Osteocyte (in vitro differentiated cells): ENCODE data around the gene OSBPL6. TPM values are rescaled to one million over a fixed set of nuclear protein-coding genes. Genes with fewer than 3 reads are reported as not detected.
"Not testable (repeated sequence)": the region's sequence is repeated elsewhere in the genome, so short reads cannot be mapped to it uniquely, and the experiment has no call there.

Experiments
- DNase-seq: peaks from one replicate; pipeline ENCODE4 v3.0.0; 2021; ENCODE audit warnings: mixed read lengths; ENCODE audit not compliant: unreplicated experiment; ENCODE audit errors: extremely low spot score
- H3K27ac Mint-ChIP-seq: one replicate; pipeline ENCODE4 v1.8.0; 2021; ENCODE audit warnings: mild to moderate bottlenecking, mixed read lengths; ENCODE audit not compliant: unreplicated experiment
- H3K27me3 Mint-ChIP-seq: one replicate; pipeline ENCODE4 v1.8.0; 2021; ENCODE audit warnings: mixed read lengths; ENCODE audit not compliant: unreplicated experiment
- H3K36me3 Mint-ChIP-seq: one replicate; pipeline ENCODE4 v1.8.0; 2021; ENCODE audit warnings: mixed read lengths; ENCODE audit not compliant: unreplicated experiment
- H3K4me1 Mint-ChIP-seq: one replicate; pipeline ENCODE4 v1.8.0; 2021; ENCODE audit warnings: mixed read lengths; ENCODE audit not compliant: unreplicated experiment
- H3K4me3 Mint-ChIP-seq: one replicate; pipeline ENCODE4 v1.8.0; 2021; ENCODE audit warnings: mild to moderate bottlenecking, moderate library complexity, mixed read lengths; ENCODE audit not compliant: unreplicated experiment
- H3K9me3 Mint-ChIP-seq: one replicate; pipeline ENCODE4 v1.8.0; 2021; ENCODE audit warnings: mixed read lengths; ENCODE audit not compliant: unreplicated experiment
- total RNA-seq: library from RNA; stranded (reverse); gene quantifications from 2 replicates; pipeline ENCODE4 v1.2.1, GENCODE V29; 2021
- TF ChIP-seq, protein P1 (sequence below): fragments of 200-600 bp; sonication (generic); IDR thresholded peaks from 2 replicates; pipeline ENCODE4 v1.5.0; 2021; ENCODE audit warnings: antibody characterized with exemption, mild to moderate bottlenecking, moderate library complexity

The OSBPL6 gene
- total RNA-seq, 1 donor from 2014 or later: 3.9 TPM

DNA sequence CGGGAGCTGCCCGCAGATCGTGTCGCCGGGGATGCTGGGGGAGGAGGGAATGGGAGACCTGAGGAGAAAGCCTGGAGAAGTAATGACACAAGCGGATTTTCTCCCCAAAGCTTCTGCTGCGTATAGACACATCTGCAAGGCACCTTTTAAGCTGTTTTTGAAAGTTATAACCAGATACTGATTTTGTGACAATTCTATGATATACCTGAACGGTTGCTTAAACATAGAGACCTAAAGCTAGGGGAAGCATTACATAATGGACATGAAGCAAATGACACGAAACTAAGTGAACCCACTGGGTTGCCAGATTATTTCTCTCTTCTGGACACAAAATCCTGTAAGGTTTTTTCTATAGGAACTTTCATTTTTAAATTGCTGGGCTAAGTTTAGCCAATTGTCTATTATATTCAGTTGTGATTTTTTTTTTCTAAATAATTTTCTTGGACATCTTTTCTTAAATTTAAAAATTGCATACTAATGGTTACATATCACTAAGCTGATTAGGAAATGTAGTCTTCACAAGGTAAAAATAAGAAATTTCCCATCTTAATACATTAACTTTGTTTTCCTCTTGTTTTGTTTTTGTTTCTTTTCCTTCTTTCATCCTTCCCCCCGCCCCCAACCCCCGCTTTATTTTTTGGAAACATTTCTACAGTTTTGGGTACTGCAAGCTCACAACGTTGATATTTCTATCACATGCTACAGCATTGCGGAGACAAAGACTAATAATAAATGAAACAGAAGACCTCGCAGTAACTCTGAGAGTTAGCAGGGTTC is 1.3 kb downstream of the OSBPL6 start:
- H3K4me1 Mint-ChIP-seq: peaks cover 15% of the 10 kb centered on the region
- no peaks in the 10 kb centered on the region for H3K36me3 Mint-ChIP-seq
- no peak for DNase-seq
- H3K4me3 Mint-ChIP-seq: peak overlapping the region; percentile 86
- peaks cover 8% of the 10 kb centered on the region for H3K27me3 Mint-ChIP-seq
- TF ChIP-seq, protein P1, sequence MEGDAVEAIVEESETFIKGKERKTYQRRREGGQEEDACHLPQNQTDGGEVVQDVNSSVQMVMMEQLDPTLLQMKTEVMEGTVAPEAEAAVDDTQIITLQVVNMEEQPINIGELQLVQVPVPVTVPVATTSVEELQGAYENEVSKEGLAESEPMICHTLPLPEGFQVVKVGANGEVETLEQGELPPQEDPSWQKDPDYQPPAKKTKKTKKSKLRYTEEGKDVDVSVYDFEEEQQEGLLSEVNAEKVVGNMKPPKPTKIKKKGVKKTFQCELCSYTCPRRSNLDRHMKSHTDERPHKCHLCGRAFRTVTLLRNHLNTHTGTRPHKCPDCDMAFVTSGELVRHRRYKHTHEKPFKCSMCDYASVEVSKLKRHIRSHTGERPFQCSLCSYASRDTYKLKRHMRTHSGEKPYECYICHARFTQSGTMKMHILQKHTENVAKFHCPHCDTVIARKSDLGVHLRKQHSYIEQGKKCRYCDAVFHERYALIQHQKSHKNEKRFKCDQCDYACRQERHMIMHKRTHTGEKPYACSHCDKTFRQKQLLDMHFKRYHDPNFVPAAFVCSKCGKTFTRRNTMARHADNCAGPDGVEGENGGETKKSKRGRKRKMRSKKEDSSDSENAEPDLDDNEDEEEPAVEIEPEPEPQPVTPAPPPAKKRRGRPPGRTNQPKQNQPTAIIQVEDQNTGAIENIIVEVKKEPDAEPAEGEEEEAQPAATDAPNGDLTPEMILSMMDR: no peak
- peak overlapping the region; percentile 59 for H3K27ac Mint-ChIP-seq
- no peaks in the 10 kb centered on the region for H3K9me3 Mint-ChIP-seq

DNA sequence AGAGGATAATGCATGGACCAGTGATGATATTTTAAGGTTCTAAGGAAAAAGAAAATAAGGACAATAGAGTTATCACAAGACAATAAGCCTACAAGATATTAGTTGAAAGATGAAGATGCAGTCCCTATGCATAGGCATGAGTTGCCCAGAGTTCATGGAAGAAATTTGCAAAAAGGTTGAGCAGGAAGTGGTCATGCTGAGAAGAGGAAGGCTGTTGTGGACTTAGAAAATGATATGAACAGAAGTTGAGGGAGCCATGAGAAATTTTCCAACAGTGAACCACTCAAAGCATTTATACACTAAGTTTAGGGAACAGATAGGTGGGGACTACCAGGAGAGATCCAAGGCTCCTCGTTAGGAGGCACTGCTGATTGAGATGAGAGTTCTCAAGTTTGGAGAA is 3.5 kb downstream of the OSBPL6 start:
- no peak for DNase-seq
- Mint-ChIP-seq H3K27me3 (no peaks in the 10 kb centered on the region), H3K9me3 (no peaks in the 10 kb centered on the region), H3K27ac (no peak overlapping the region), H3K4me1 (peaks cover 15% of the 10 kb centered on the region), H3K4me3 (no peak overlapping the region), H3K36me3 (no peaks in the 10 kb centered on the region)
- TF ChIP-seq, protein P1: no peak

DNA sequence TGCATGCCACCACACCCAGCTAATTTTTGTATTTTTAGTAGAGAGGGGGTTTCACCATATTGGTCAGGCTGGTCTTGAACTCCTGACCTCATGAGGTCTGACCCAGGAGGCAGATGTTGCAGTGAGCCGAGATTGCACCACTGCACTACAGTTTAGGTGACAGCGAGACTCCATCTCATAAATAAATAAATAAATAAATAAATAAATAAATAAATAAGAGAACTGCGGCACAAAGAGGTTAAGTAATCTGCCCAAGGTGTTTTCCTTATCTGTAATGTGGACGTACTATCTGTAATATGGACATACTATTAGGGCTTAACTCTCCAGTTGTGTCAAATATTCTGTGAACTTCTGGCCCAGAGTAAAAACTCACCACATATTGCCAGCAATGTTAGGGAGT is 4.1 kb downstream of the OSBPL6 start:
- DNase-seq, H3K27ac Mint-ChIP-seq, H3K9me3 Mint-ChIP-seq, H3K27me3 Mint-ChIP-seq, H3K4me3 Mint-ChIP-seq, H3K36me3 Mint-ChIP-seq: not testable (repeated sequence)
- peaks cover 14% of the 10 kb centered on the region for H3K4me1 Mint-ChIP-seq

DNA sequence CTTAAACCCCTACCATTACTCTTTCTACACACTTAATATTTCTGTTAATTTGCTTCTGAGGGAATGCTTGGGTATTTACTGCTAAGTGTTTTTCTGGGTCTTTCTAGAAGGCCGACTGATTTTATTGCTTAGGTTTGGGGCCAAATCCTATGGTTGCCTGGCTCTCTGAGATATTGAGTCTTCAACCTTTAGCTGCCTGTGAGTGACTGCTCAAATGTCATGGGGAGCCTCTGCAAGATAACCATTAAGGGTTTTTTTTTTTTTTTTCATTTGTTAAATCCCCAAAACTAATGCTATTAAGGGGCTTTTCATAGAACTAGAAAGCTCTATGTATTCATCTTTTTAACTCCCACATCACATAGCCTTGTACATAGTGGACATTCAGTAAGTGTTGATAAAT is 5.0 kb downstream of the OSBPL6 start:
- no peaks in the 10 kb centered on the region for H3K36me3 Mint-ChIP-seq
- no peaks in the 10 kb centered on the region for H3K9me3 Mint-ChIP-seq
- TF ChIP-seq, protein P1: no peak
- DNase-seq: no peak
- no peaks in the 10 kb centered on the region for H3K27me3 Mint-ChIP-seq
- H3K4me1 Mint-ChIP-seq: peaks cover 11% of the 10 kb centered on the region
- H3K27ac Mint-ChIP-seq: no peak overlapping the region
- H3K4me3 Mint-ChIP-seq: no peak overlapping the region

DNA sequence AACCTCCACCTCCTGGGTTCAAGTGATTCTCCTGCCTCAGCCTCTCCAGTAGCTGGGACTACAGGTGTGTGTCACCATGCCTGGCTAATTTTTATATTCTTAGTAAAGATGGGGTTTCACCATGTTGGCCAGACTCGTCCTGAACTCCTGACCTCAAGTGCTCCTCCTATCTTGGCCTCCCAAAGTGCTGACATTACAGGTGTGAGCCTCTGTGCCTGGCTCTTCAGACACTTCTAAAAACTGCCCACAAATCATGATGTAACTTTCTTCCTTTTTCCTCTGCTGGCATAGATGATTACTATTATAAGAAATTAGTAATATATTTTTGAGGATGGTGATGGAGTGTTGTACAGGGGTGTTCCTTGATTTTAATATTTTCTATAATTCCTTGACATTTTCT is 6.0 kb downstream of the OSBPL6 start:
- Mint-ChIP-seq H3K27me3 (no peaks in the 10 kb centered on the region), H3K9me3 (no peaks in the 10 kb centered on the region), H3K4me1 (peaks cover 11% of the 10 kb centered on the region), H3K36me3 (no peaks in the 10 kb centered on the region), H3K27ac (no peak overlapping the region), H3K4me3 (no peak overlapping the region)
- no peak for DNase-seq
- TF ChIP-seq, protein P1: no peak
